ENCODE data around the gene CNTF.

- TF ChIP-seq CTCF (IDR thresholded peaks at IDR 0.05), result no peak
- TF ChIP-seq CREB1 (CRISPR knock-in tag; IDR thresholded peaks at IDR 0.05), result no peak
- no peak for TF ChIP-seq ZNF425 (CRISPR knock-in tag; conservative IDR thresholded peaks at IDR 0.05)
- no peak for TF ChIP-seq ZNF416 (CRISPR knock-in tag; IDR thresholded peaks at IDR 0.05)
- no peak for TF ChIP-seq ERG (CRISPR knock-in tag; IDR thresholded peaks at IDR 0.05)
- no peak for TF ChIP-seq GABPB1 (CRISPR knock-in tag; IDR thresholded peaks at IDR 0.05)
- no peak for TF ChIP-seq PRDM15 (CRISPR knock-in tag; IDR thresholded peaks at IDR 0.05)
- TF ChIP-seq E2F5 (CRISPR knock-in tag; IDR thresholded peaks at IDR 0.05), result no peak
These were observed 42.2 kb upstream of the CNTF start for GRCh38 chr11:58580311-58580710.
